ENCODE data around the gene PHF12. TPM values are rescaled to one million over a fixed set of nuclear protein-coding genes. Genes with fewer than 3 reads are reported as not detected.

PHF12 gene
- total RNA-seq, 1 experiment from 2014 or later: 35.7 TPM

DNA sequence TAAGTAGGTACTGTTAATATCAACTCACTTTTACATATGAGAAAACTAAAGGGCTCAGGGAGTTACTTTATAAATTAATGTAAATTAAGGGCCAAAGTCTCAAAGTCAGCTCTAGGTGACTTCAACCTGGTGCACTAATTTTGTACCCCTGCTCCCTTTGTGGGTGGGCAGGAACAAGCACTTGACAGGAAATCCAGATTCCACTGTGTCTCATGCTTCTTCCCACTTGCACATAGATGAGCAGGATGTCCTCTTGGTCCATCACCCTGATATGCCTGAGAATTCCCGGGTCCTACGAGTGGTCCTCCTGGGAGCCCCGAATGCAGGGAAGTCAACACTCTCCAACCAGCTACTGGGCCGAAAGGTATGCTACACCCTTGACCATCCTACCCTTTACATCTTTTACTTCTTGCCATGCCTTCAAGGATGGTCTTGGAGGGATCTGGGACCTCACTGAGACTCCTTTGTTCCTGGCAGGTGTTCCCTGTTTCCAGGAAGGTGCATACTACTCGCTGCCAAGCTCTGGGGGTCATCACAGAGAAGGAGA lies 95.2 kb downstream of the PHF12 start:
- H3K9me2 ChIP-seq (ENCODE audit: insufficient read depth): no peaks in the 10 kb centered on the region
- H3K4me3 ChIP-seq (replicated peaks in 1 of 2; ENCODE audit: low read depth in 1 of 2, low read length in 2 of 2): peak overlapping the region; percentile 61 to 96
- TF ChIP-seq ZNF274 (IDR thresholded peaks at IDR 0.05; ENCODE audit: low read depth, low read length) (no peak), TCF7L2 (IDR thresholded peaks at IDR 0.05; ENCODE audit: borderline replicate concordance, extremely low read depth, insufficient read depth, insufficient read length) (no peak), CEBPB (IDR thresholded peaks at IDR 0.05; ENCODE audit: low read depth) (no peak), SRF (IDR thresholded peaks at IDR 0.05; ENCODE audit: low read depth) (no peak), JUND (IDR thresholded peaks at IDR 0.05) (no peak), SP1 (IDR thresholded peaks at IDR 0.05; ENCODE audit: low read depth) (no peak), FOSL1 (IDR thresholded peaks at IDR 0.05; ENCODE audit: low read depth) (no peak), SIN3A (IDR thresholded peaks at IDR 0.05; ENCODE audit: low read depth) (no peak), RAD21 (IDR thresholded peaks at IDR 0.05; ENCODE audit: low read depth) (no peak), POLR2AphosphoS5 (IDR thresholded peaks at IDR 0.05; ENCODE audit: low read depth, low read length) (no peak), EGR1 (IDR thresholded peaks at IDR 0.05; ENCODE audit: low read depth) (no peak), EZH2phosphoT487 (IDR thresholded peaks at IDR 0.05; ENCODE audit: borderline replicate concordance) (no peak), ZFX (IDR thresholded peaks at IDR 0.05) (no peak), EZH2 (IDR thresholded peaks at IDR 0.05) (no peak), ELF1 (IDR thresholded peaks at IDR 0.05; ENCODE audit: borderline replicate concordance, low read depth) (no peak), POLR2A (IDR thresholded peaks at IDR 0.05; ENCODE audit: borderline replicate concordance, extremely low read depth, insufficient read depth, insufficient read length) (no peak)
- TF ChIP-seq, protein P1, sequence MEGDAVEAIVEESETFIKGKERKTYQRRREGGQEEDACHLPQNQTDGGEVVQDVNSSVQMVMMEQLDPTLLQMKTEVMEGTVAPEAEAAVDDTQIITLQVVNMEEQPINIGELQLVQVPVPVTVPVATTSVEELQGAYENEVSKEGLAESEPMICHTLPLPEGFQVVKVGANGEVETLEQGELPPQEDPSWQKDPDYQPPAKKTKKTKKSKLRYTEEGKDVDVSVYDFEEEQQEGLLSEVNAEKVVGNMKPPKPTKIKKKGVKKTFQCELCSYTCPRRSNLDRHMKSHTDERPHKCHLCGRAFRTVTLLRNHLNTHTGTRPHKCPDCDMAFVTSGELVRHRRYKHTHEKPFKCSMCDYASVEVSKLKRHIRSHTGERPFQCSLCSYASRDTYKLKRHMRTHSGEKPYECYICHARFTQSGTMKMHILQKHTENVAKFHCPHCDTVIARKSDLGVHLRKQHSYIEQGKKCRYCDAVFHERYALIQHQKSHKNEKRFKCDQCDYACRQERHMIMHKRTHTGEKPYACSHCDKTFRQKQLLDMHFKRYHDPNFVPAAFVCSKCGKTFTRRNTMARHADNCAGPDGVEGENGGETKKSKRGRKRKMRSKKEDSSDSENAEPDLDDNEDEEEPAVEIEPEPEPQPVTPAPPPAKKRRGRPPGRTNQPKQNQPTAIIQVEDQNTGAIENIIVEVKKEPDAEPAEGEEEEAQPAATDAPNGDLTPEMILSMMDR (IDR thresholded peaks at IDR 0.05 in 2 of 3, conservative IDR thresholded peaks at IDR 0.05 in 1 of 3; ENCODE audit: borderline replicate concordance in 1 of 3, insufficient read depth in 1 of 3, low read depth in 2 of 3, low read length in 2 of 3): no peak
- TF ChIP-seq, protein P2, sequence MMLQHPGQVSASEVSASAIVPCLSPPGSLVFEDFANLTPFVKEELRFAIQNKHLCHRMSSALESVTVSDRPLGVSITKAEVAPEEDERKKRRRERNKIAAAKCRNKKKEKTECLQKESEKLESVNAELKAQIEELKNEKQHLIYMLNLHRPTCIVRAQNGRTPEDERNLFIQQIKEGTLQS (IDR thresholded peaks at IDR 0.05): no peak
- TF ChIP-seq, protein P3, sequence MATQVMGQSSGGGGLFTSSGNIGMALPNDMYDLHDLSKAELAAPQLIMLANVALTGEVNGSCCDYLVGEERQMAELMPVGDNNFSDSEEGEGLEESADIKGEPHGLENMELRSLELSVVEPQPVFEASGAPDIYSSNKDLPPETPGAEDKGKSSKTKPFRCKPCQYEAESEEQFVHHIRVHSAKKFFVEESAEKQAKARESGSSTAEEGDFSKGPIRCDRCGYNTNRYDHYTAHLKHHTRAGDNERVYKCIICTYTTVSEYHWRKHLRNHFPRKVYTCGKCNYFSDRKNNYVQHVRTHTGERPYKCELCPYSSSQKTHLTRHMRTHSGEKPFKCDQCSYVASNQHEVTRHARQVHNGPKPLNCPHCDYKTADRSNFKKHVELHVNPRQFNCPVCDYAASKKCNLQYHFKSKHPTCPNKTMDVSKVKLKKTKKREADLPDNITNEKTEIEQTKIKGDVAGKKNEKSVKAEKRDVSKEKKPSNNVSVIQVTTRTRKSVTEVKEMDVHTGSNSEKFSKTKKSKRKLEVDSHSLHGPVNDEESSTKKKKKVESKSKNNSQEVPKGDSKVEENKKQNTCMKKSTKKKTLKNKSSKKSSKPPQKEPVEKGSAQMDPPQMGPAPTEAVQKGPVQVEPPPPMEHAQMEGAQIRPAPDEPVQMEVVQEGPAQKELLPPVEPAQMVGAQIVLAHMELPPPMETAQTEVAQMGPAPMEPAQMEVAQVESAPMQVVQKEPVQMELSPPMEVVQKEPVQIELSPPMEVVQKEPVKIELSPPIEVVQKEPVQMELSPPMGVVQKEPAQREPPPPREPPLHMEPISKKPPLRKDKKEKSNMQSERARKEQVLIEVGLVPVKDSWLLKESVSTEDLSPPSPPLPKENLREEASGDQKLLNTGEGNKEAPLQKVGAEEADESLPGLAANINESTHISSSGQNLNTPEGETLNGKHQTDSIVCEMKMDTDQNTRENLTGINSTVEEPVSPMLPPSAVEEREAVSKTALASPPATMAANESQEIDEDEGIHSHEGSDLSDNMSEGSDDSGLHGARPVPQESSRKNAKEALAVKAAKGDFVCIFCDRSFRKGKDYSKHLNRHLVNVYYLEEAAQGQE (IDR thresholded peaks at IDR 0.05; ENCODE audit: low read depth): no peak
- H2AFZ ChIP-seq (ENCODE audit: low read depth, low read length, poor library complexity, severe bottlenecking): no peak overlapping the region
- ATAC-seq (no peak), DNase-seq (ENCODE audit: low read depth, low spot score) (no peak)
- RAD21 ChIA-PET (ENCODE audit: low non-redundant PET in 1 of 2, low total read pairs in 2 of 2, uncharacterized antibody in 2 of 2, unreplicated experiment in 2 of 2): interaction anchor here in 1 of 2 experiments (1.1 kb wide), 1 partner anchor 92 kb away, joined by 3 read pairs; no protein-coding TSS in a partner anchor
- POLR2A ChIA-PET: interaction anchor here (1.5 kb wide), 1 partner anchor 136 kb away, joined by 3 read pairs; the partner anchor contains the start of gene RPL23A
- no peaks in the 10 kb centered on the region for H3K9me3 ChIP-seq (ENCODE audit: control insufficient read depth in 1 of 2, insufficient read depth in 1 of 2, low read depth in 1 of 2, low read length in 2 of 2)
- peaks cover 16% of the 10 kb centered on the region for H3K79me2 ChIP-seq (ENCODE audit: insufficient read depth, low read length)
- H4K20me1 ChIP-seq (ENCODE audit: insufficient read depth): no peaks in the 10 kb centered on the region
- intact Hi-C loops (cut with micrococcal nuclease): no loop called here
- CTCF ChIA-PET: no interaction called here
- no peak overlapping the region for H3K27ac ChIP-seq (ENCODE audit: low read depth, low read length)
- peak overlapping the region; percentile 91 for H3K9ac ChIP-seq (ENCODE audit: low read length)
- BruUV-seq (replicated peaks): no TSS peak
- H3K4me2 ChIP-seq (ENCODE audit: low read length): peak overlapping the region; percentile 100
- H3K27me3 ChIP-seq (ENCODE audit: insufficient read depth, low read length): no peaks in the 10 kb centered on the region
- H3K36me3 ChIP-seq (ENCODE audit: control insufficient read depth in 1 of 2, insufficient read depth in 2 of 2, low read length in 2 of 2): peaks cover 9 to 17% of the 10 kb centered on the region in 2 experiments; a peak in 3 of 4 replicates
- H3K4me1 ChIP-seq (ENCODE audit: control insufficient read depth in 1 of 2, insufficient read depth in 2 of 2, low read length in 2 of 2): peaks cover 7 to 16% of the 10 kb centered on the region in 2 experiments; a peak in 3 of 4 replicates
